Upper lobe of left lung (tissue), 4 donors: ENCODE measurements around the gene HNRNPU.

Experiments
- CTCF ChIP-seq, 6 experiments: fragments of 450-650 bp in 4 of 6; fragments of 200-600 bp in 2 of 6; sonication (generic) in 2 of 6; IDR thresholded peaks; one replicate each; pipeline ENCODE4 v1.5.1; 2016 to 2019; ENCODE audit warnings: antibody characterized with exemption in 6 of 6
- EP300 ChIP-seq, 4 donors: sonication (generic); formaldehyde crosslinking; IDR thresholded peaks; one replicate each; pipeline ENCODE4 v1.5.1; 2017; ENCODE audit warnings: antibody characterized with exemption in 4 of 4, control low read depth in 2 of 4
- POLR2A ChIP-seq, 4 donors: fragments of 450-650 bp; IDR thresholded peaks; one replicate each; pipeline ENCODE4 v1.5.1; 2016 to 2017; ENCODE audit warnings: antibody characterized with exemption in 4 of 4, mild to moderate bottlenecking in 2 of 4

GRCh38 chr1:244835276-244836134 is 28.8 kb downstream of the HNRNPU start, which contains the start of gene COX20:
- TF ChIP-seq CTCF (IDR thresholded peaks at IDR 0.05) (peak in 1 of 6 experiments; percentile 24), EP300 (IDR thresholded peaks at IDR 0.05) (no peak), POLR2A (IDR thresholded peaks at IDR 0.05) (peak in 3 of 4 donors; percentile 18 to 82 (median 73))
